GM23338 (cell line): Measurements from ENCODE around the gene ANO4.

ENCODE experiments used
- CREB1 ChIP-seq: fragments of 250-450 bp; sonication (Bioruptor Pico); IDR thresholded peaks from 2 replicates; pipeline ENCODE4 v1.5.0; 2020; ENCODE audit warnings: low read depth, mild to moderate bottlenecking, moderate library complexity
- CTCF ChIP-seq, 2 experiments: fragments of 200-600 bp in 1 of 2; sonication (generic) in 1 of 2; conservative IDR thresholded peaks; 2 replicates each; pipeline versions ENCODE4 v1.5.1 to v1.6.1; 2016 to 2017; ENCODE audit warnings: antibody characterized with exemption in 2 of 2, low read depth in 2 of 2, mild to moderate bottlenecking in 2 of 2, moderate library complexity in 1 of 2
- EZH2 ChIP-seq: fragments of 200-600 bp; sonication (generic); IDR thresholded peaks from one replicate; pipeline ENCODE4 v1.8.0; 2017; ENCODE audit warnings: antibody characterized with exemption, mild to moderate bottlenecking, low read depth; ENCODE audit not compliant: unreplicated experiment
- JUNB ChIP-seq: IDR thresholded peaks from one replicate; pipeline ENCODE4 v1.6.1; 2016; ENCODE audit warnings: antibody characterized with exemption; ENCODE audit not compliant: unreplicated experiment
- POLR2AphosphoS5 ChIP-seq: IDR thresholded peaks from 2 replicates; pipeline ENCODE4 v1.6.1; 2016; ENCODE audit warnings: antibody characterized with exemption, low read depth
- REST ChIP-seq: IDR thresholded peaks from one replicate; pipeline ENCODE4 v1.6.1; 2018; ENCODE audit warnings: antibody characterized with exemption; ENCODE audit not compliant: unreplicated experiment

GRCh38 chr12:100867639-100868393 is 73.2 kb downstream of the ANO4 start:
- TF ChIP-seq CTCF (conservative IDR thresholded peaks at IDR 0.05; ENCODE audit: low read depth in 2 of 2) (no peak), POLR2AphosphoS5 (no peak), EZH2 (no peak), CREB1 (CRISPR knock-in tag) (no peak), JUNB (no peak), REST (no peak)
